ENCODE data around the gene KRT32.

DNA sequence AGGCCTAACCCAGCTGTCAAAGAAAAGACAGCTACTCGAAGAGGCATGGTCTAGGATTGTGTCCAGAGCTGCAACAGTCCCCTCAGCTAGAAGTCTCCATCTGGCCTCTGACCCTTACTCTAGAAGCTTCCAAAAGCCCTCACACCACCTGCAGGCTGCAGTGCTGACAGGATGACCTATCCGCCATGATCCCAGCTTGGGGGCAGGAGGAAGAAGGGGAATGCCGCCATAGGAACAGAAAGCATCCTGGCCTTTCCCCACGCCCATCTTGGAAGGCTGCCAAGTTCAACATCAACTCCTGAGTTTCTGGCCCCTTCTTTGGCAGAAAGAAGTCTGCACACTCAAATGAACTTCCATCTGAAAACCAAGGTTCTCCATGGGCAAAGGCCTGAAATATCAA is 25.6 kb upstream of the KRT32 start:
- TF ChIP-seq, protein P1, sequence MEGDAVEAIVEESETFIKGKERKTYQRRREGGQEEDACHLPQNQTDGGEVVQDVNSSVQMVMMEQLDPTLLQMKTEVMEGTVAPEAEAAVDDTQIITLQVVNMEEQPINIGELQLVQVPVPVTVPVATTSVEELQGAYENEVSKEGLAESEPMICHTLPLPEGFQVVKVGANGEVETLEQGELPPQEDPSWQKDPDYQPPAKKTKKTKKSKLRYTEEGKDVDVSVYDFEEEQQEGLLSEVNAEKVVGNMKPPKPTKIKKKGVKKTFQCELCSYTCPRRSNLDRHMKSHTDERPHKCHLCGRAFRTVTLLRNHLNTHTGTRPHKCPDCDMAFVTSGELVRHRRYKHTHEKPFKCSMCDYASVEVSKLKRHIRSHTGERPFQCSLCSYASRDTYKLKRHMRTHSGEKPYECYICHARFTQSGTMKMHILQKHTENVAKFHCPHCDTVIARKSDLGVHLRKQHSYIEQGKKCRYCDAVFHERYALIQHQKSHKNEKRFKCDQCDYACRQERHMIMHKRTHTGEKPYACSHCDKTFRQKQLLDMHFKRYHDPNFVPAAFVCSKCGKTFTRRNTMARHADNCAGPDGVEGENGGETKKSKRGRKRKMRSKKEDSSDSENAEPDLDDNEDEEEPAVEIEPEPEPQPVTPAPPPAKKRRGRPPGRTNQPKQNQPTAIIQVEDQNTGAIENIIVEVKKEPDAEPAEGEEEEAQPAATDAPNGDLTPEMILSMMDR (IDR thresholded peaks at IDR 0.05): no peak
- no peak for TF ChIP-seq POLR2A (IDR thresholded peaks at IDR 0.05)
